NCI-H1048 (cell line): ENCODE data around the gene EBF4.
"Not testable (repeated sequence)": the region's sequence is repeated elsewhere in the genome, so short reads cannot be mapped to it uniquely, and the experiment has no call there.

Experiments
- DNase-seq: peaks from one replicate; lab custom pipeline; 2025; lab: John Stamatoyannopoulos, UW

The EBF4 gene

DNA sequence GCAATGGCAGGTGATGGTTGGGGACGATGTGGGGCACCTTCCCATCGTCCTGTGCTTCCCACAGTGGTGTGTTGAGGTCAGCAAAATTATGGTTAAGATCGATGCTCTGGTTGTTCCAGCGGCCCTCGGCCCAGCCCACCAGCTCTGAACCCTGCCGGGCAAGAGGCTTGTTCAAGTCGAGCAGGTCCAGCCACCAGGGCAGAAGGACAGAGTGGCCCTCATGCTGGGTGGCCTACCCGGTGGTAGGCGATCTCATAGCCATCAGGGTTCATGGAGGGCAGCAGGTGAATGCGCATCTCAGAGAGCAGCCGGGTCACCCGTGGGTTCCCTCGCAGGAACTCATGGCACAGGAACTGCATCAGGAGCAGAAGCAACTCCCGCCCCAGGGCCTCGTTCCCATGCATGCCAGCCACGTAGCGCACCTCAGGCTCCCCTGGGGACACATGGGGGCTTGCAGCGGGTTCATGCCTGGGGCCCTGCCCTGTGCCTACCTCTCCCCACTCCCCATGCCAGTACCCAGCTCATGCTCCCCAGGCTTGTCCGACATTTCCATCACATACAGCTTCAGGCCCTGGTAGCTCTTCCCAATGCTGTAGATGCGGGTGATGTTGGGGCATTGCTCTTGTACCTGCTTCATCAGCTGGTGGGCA lies 103.6 kb downstream of the EBF4 start:
- no peak for DNase-seq

DNA sequence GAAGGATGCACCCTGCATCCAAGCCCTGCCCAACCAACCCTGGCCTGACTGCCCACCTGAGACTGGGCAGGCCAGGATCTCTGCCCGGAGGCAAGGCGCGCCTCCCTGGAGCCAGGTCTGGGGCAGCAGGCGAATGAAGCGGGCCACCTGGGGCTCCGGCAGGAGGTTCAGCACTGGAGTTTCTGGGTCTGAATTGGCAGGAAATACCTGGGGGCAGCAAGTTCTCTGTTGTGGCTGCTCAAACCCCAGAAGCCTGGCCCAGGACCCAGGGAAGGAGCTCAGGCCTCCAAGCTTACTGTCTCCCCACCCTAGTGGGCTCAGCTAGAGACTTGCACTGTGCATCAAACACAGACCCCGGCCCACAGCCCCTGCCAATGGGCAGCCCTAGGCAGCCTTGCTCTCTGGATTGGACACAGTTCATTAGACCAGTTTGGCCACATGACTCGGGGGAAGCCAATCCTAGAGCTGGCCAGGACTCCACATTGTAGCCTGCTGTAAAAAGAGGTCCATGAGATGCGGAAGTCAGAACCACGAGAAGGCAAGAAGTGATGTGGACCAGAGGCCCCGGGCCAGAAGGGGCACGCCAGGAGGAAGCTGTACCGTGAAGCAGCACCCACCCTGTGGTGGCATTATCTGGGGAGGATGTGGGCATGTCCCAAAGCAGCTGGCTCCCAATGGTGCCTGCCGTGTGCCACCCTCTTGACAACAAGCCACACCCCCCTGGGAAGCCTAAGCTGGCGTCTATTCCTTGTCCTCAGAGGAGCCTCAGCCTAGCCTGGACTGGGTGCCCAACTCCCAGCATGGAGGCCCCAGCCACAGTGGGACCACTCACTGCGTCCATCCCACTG lies 104.8 kb downstream of the EBF4 start:
- DNase-seq = no peak

- DNase-seq = no peak
These were observed 105.7 kb downstream of the EBF4 start for GRCh38 chr20:2798095-2798805.

DNA sequence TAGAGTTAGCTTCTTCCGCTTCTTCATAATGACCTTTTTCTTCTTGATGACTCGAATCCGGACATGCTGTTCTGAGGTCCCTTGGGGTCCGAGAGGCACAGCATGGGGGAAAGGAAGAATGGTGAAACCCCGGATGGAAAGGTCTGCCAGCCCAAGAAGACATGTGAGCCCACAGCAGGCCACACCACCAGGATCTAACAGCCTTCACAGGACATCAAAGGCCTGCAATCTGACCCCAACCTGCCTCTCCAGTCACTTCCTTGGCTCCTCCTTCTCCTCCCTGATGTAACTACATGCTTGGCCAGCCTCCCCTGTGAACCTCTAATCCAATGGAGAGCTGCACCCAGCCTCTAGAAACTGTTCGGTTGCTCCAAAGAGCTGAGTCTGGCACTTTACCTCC lies 106.2 kb downstream of the EBF4 start:
- DNase-seq = no peak

GRCh38 chr20:2799271-2799670 lies 106.7 kb downstream of the EBF4 start:
- DNase-seq = no peak

- no peak for DNase-seq
These were observed 107.3 kb downstream of the EBF4 start for GRCh38 chr20:2799688-2800520.

DNA sequence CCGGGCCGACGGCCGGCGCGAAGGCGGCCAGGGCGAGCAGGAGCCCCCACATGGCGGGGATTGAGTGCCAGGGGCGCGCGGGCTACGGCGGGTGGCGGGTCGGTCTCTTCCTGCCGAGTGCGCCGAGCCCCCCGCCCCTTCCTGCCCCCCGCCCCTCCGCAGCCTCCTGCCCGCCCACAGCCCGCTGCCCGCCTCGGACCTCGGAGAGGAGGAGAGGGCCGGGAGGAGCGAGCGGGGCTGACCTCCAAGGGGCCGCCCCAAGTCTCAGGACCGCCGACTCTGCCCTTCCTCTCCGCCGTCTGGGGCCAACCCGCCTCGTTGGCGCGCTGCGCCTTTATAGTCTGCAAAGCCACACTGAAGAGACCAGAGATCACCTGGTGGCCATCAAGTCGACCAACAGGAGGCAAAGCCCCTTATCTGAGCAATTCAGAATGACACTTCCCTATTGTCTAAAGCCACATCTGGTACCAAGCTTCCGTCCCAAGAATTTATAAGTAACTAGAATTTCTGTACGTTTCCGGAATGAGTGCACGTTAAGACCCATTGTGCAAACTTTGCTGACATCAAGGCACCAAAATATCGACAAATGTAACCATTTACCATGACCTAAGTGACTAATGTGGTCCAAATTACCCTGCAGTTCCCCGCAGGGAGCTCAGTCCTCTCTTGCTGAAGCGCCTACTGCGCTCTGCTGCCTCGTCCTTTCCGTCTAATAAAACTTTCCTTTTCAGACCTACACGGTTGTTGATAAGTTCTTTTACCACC lies 108.1 kb downstream of the EBF4 start, which contains the start of gene CPXM1:
Gene CPXM1 (minus strand): TSS at position 107 of the 765 bp plus-strand sequence. CDS start 55 bp downstream, at position 52.
- no peak for DNase-seq

GRCh38 chr20:2801286-2801728 lies 108.7 kb downstream of the EBF4 start:
- no peak for DNase-seq

DNA sequence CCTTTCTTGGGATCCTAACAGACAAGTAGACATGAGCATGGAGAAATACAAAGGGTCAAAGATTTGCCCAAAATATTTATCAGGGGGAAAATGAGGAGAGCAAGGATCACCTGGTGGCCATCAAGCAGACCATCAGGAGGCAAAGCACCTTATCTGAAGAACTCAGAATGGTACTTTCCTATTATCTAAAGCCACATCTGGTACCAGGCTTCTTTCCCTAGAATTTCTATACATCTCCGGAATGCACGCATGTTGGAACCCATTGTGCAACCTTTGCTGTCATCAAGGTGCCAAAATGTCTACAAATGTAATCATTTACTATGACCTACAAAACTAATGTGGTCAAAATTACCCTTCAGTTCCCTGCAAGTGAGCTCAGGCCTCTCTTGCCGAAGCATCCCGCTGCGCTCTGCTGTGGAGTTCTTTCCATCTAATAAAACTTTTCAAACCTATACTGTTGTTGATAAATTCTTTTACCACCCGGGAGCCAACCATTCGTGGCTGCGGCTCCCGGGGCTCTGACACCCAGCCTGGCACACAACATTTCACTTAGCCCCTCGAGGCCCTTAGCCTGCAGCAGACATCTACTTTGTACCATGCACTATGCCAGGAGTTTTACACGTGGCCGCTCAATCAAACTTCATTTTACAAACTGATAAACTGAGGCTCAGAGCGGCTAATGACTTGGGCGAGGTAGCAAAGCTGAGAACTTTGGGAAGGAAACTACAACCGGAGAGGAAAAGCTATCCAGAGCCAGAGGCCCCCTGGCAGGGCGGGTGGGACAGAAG lies 111.7 kb downstream of the EBF4 start:
- DNase-seq = no peak

DNA sequence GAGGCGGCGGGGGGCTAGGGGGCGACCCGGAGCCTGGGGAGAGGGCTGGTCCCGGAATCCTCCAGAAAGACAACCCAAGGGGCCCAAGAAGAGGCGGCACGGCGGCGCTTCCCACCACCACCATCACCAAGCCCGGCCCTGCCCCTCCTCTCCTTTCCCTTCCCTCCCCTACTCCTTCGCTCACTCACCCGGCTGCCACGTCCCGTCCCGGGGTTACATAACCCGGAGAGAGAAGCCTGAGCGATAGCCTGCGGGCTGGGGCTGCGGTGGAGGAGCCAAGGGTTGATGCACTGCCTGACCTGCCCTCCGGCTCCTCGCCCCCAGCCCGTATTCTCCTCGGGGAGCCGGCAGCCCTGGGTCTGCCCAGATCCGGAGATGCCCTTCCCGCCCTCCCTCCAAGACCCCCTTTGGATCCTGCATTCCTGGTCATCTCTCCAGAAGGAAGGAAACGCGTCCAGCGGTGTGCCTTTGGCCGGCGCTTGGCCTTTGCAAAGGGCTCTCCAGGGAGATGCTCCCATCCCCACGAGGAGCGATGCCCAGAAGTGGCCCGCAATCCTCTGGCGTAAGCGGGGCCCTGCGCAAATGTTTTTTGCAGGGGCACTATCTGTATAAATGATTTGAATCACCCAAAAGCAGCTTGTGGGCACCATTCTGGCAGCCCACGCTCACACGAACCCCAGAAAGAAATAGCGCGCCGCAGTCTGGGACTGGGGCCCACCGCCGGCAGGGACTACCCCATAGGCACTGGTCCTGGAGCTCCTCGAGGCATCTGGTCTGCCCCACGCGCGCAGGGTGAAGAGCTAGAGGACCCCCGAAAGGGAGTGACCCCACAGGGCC lies 112.5 kb downstream of the EBF4 start:
- DNase-seq = no peak

GRCh38 chr20:2805689-2806350 lies 113.2 kb downstream of the EBF4 start:
- no peak for DNase-seq

GRCh38 chr20:2806351-2806701 lies 113.7 kb downstream of the EBF4 start:
- DNase-seq = no peak

DNA sequence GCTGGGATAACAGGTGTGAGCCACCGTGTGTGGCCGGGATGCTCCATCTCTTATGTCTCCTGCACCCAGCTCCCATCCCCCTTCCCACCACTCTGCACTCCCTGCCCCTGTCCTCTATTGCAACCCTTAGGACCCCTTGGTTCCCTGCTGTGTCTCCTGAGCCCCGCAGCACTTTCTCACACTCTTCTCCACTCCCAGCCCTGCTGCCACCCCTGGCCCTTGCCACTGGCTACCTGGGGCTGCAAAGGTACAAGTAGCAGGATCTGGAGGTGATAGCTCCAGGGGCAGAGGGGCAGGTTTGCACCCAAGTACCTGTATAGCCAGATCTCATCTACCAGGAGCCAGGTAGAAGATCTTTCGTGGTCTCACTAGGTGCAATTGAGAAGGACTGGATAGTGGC lies 114.4 kb downstream of the EBF4 start:
- DNase-seq = no peak

DNA sequence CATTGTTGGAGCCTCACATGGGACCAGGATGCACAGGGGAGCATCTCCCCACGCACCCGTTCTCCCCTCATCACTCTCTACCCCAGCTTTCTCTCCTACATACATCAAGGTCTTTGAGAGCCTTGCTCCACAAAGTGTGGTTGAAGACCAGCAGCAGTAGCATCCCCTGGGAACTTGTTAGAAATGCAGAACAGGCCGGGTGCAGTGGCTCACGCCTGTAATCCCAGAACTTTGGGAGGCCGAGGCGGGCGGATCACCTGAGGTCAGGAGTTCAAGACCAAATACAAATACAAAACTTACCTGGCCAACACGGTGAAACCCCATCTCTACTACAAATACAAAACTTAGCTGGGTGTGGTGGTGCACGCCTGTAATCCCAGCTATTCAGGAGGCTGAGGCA lies 115.3 kb downstream of the EBF4 start:
- not testable (repeated sequence) for DNase-seq

GRCh38 chr20:2809690-2810089 lies 117.1 kb downstream of the EBF4 start:
- no peak for DNase-seq
